Natural killer cell (primary cell): ENCODE measurements around the gene TRAPPC11. TPM values are rescaled to one million over a fixed set of nuclear protein-coding genes. Genes with fewer than 3 reads are reported as not detected.
A peak's percentile ranks its signal among the peaks of the same experiment; 100 is the strongest.

ENCODE experiments used
- ATAC-seq, 3 donors: fragments of 150-1000 bp in 2 of 3; fragments of 200-7000 bp in 1 of 3; cut with Tn5 transposase; 1 replicate in 1 of 3; 2 replicates in 2 of 3; pipeline ENCODE4 v1.10.0; 2021; ENCODE audit warnings: mild to moderate bottlenecking in 2 of 3, moderate library complexity in 2 of 3
- DNase-seq, 2 donors: peaks; one replicate each; pipeline versions ENCODE4 v3.0.0 to v3.0.0-alpha.2; 2013 to 2021; ENCODE audit warnings: mixed read lengths in 1 of 2
- H3K27ac ChIP-seq: one replicate; pipeline ENCODE4 v1.5.1; 2013; ENCODE audit warnings: mild to moderate bottlenecking, low read length
- H3K27me3 ChIP-seq: one replicate; pipeline ENCODE4 v1.6.1; 2013; ENCODE audit warnings: low read length; ENCODE audit not compliant: control insufficient read depth, insufficient read depth
- H3K36me3 ChIP-seq: one replicate; pipeline ENCODE4 v1.6.1; 2013; ENCODE audit warnings: low read length; ENCODE audit not compliant: control insufficient read depth, insufficient read depth
- H3K4me1 ChIP-seq: one replicate; pipeline ENCODE4 v1.6.1; 2013; ENCODE audit warnings: low read length; ENCODE audit not compliant: control insufficient read depth, insufficient read depth
- H3K4me3 ChIP-seq: one replicate; pipeline ENCODE4 v1.5.1; 2013; ENCODE audit warnings: low read length
- H3K9me3 ChIP-seq: one replicate; pipeline ENCODE4 v1.6.1; 2013; ENCODE audit warnings: low read length; ENCODE audit not compliant: control insufficient read depth, insufficient read depth
- H3K27ac Mint-ChIP-seq, 2 donors: one replicate each; pipeline ENCODE4 v1.8.0; 2022; ENCODE audit warnings: mild to moderate bottlenecking in 2 of 2, mixed read lengths in 2 of 2, moderate library complexity in 1 of 2
- H3K27me3 Mint-ChIP-seq, 2 donors: one replicate each; pipeline ENCODE4 v1.8.0; 2022; ENCODE audit warnings: low read depth in 2 of 2, mixed read lengths in 2 of 2
- H3K36me3 Mint-ChIP-seq: one replicate; pipeline ENCODE4 v1.8.0; 2022; ENCODE audit warnings: mixed read lengths
- H3K4me1 Mint-ChIP-seq, 2 donors: one replicate each; pipeline ENCODE4 v1.8.0; 2022; ENCODE audit warnings: mixed read lengths in 2 of 2
- H3K4me3 Mint-ChIP-seq: one replicate; pipeline ENCODE4 v1.8.0; 2022; ENCODE audit warnings: mild to moderate bottlenecking, moderate library complexity, mixed read lengths
- H3K9me3 Mint-ChIP-seq, 2 donors: one replicate each; pipeline ENCODE4 v1.8.0; 2022; ENCODE audit warnings: mixed read lengths in 2 of 2
- WGBS: methylation state at CpG from one replicate; pipeline ENCODE4 v1.1.7; 2013; ENCODE audit warnings: missing lambda C conversion rate; ENCODE audit not compliant: insufficient coverage; 5-methylcytosine and 5-hydroxymethylcytosine counted together
- intact Hi-C: fragments of 100-400 bp; cut with micrococcal nuclease; formaldehyde crosslinking; loops from one replicate; pipeline ENCODE4 v1.14.2; 2022
- total RNA-seq, 4 donors: library from RNA; stranded (reverse); fragments of 120-200 nt in 1 of 4; gene quantifications; one replicate each; pipeline versions ENCODE4 v1.2.3 to v1.2.4, GENCODE V29; 2013 to 2022
- TF ChIP-seq, protein P1 (sequence below): fragments of 200-600 bp; IDR thresholded peaks from one replicate; pipeline ENCODE4 v1.8.0; 2022; ENCODE audit warnings: antibody characterized with exemption

TRAPPC11 gene
- 10 to 100 TPM; 33.4 to 41.7 (median 36.8) TPM for total RNA-seq
- 74.5 TPM for total RNA-seq (2013)

DNA sequence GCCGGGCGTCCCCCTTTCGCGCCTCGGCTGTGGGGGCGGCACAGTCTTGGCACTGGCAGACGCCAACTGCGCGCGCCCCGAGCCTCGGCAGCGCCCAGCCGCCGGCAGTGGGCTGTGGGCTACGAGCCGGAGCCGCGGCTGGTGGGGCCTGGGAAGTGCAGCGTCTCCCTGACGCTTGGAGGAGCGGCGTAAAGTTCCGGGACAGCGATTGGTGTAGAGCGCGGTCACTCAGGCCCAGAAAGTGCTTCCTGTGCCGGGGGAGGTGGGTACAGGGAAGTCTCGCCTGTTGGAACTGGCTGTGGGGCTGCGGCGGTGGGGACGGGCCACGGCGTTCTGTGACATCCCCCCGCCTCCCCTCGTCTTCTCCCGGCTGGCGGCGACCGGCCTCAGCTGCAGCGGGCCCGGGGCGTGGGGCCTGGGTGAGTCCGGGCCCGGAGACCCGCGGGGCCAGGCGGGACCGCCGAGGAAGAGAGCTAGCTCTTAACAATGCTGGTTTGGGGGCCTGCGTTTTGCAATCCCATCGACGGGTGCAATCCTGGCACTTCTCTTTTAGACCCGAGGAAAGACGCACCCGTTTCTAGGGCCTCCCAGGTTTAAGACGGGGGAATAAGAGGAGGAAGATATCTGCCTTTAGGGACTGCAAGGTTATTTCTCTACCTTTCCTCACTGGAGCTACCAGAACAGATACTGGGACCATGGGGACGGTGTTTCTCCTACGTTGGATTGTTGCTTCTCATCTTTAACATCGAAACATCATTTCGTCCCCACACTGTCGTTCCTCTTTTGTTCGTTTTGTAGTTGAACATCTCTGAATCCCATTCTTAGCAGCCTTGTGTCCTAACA is at the start of gene TRAPPC11, which contains the start of gene RWDD4:
TSS of gene TRAPPC11 (plus strand) at position 265 of the 843 bp plus-strand sequence. CDS start 4,575 bp downstream, outside the sequence.
TSS of gene RWDD4 (minus strand) at position 157 of the 843 bp plus-strand sequence. CDS start 233 bp downstream, outside the sequence.
- peak within 1 kb of the TSS; percentile 87 for H3K4me3 Mint-ChIP-seq
- no peaks in the 10 kb centered on the region for H3K9me3 Mint-ChIP-seq
- Histone ChIP-seq H3K9me3 (no peaks in the 10 kb centered on the region), H3K27ac (peak within 1 kb of the TSS; percentile 85), H3K4me1 (peaks cover 15% of the 10 kb centered on the region), H3K27me3 (no peaks in the 10 kb centered on the region), H3K4me3 (peak within 1 kb of the TSS; percentile 63), H3K36me3 (peaks cover 6% of the 10 kb centered on the region)
- whole genome bisulfite sequencing: under 1% methylated on average over 56 of the region's 63 CpGs
- peaks cover 34 to 37% of the 10 kb centered on the region in 2 donors for H3K4me1 Mint-ChIP-seq
- ATAC-seq (peak; percentile 95 to 99 (median 96)), DNase-seq (peak; percentile 95 to 98)
- H3K36me3 Mint-ChIP-seq: no peaks in the 10 kb centered on the region
- H3K27ac Mint-ChIP-seq: peak within 1 kb of the TSS; percentile 88 to 89
- H3K27me3 Mint-ChIP-seq: no peaks in the 10 kb centered on the region
- TF ChIP-seq, protein P1, sequence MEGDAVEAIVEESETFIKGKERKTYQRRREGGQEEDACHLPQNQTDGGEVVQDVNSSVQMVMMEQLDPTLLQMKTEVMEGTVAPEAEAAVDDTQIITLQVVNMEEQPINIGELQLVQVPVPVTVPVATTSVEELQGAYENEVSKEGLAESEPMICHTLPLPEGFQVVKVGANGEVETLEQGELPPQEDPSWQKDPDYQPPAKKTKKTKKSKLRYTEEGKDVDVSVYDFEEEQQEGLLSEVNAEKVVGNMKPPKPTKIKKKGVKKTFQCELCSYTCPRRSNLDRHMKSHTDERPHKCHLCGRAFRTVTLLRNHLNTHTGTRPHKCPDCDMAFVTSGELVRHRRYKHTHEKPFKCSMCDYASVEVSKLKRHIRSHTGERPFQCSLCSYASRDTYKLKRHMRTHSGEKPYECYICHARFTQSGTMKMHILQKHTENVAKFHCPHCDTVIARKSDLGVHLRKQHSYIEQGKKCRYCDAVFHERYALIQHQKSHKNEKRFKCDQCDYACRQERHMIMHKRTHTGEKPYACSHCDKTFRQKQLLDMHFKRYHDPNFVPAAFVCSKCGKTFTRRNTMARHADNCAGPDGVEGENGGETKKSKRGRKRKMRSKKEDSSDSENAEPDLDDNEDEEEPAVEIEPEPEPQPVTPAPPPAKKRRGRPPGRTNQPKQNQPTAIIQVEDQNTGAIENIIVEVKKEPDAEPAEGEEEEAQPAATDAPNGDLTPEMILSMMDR: no peak
- intact Hi-C loops: loop anchor here (1.0 kb wide), 2 partner anchors 153 to 215 kb away; partner anchors contain the start of gene CDKN2AIP

DNA sequence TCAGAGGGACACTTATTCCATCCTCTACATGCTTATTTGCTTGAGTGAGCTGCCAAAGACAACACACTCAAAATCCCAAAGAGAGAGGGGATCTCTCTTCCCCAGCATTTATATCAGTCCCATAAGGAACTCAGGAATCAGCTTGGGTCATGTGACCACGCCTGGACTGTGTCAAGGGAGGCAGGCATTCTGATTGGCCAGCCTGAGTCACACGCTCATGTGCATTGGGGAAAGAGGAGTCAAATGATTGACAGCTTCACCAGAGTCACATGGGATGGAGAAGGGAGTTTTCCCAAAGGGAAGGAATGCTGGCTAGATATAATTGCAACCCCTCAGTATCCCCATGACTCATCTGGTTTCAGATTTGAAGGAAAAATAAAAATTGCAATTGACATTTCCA is 49.1 kb upstream of the TRAPPC11 start:
- Mint-ChIP-seq H3K9me3 (no peaks in the 10 kb centered on the region), H3K27ac (no peak overlapping the region), H3K36me3 (no peaks in the 10 kb centered on the region), H3K27me3 (peaks cover under 1 to 4% of the 10 kb centered on the region in 2 donors), H3K4me3 (no peak overlapping the region), H3K4me1 (no peaks in the 10 kb centered on the region)
- WGBS: 83% methylated on average over 2 of the region's 2 CpGs
- H3K9me3 ChIP-seq: no peaks in the 10 kb centered on the region
- intact Hi-C loops: no loop called here
- DNase-seq (no peak), ATAC-seq (no peak)
- H3K27me3 ChIP-seq: no peaks in the 10 kb centered on the region
- no peak overlapping the region for H3K4me3 ChIP-seq
- no peaks in the 10 kb centered on the region for H3K4me1 ChIP-seq
- H3K36me3 ChIP-seq: no peaks in the 10 kb centered on the region
- TF ChIP-seq, protein P1: no peak
- no peak overlapping the region for H3K27ac ChIP-seq

DNA sequence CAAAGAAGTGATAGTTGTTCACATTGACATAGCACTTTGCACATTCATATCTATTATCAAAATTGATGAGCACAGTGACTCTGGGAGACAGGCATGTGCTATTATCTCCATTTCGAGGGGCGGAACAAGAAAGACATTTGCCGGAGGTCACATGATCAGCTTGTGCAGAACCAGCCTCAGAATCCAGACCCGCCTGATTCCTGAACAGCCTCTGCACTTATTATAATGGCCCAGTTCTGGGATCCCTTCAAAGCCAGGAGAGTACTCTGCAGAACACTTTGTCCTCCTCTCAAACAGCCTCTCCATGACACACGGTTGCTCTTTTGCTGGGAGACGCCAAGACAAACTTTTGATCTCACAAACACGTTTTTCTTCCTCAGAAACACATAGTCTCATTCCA is 48.5 kb upstream of the TRAPPC11 start:
- no peaks in the 10 kb centered on the region for H3K27me3 ChIP-seq
- 90% methylated on average over 7 of the region's 7 CpGs for WGBS
- H3K9me3 ChIP-seq: no peaks in the 10 kb centered on the region
- Mint-ChIP-seq H3K27me3 (peaks cover 4 to 7% of the 10 kb centered on the region in 2 donors), H3K36me3 (no peaks in the 10 kb centered on the region), H3K4me1 (no peaks in the 10 kb centered on the region), H3K4me3 (no peak overlapping the region), H3K9me3 (no peaks in the 10 kb centered on the region), H3K27ac (no peak overlapping the region)
- DNase-seq (no peak), ATAC-seq (no peak)
- H3K4me1 ChIP-seq: no peaks in the 10 kb centered on the region
- no peaks in the 10 kb centered on the region for H3K36me3 ChIP-seq
- intact Hi-C loops: no loop called here
- H3K27ac ChIP-seq: no peak overlapping the region
- TF ChIP-seq, protein P1: no peak
- no peak overlapping the region for H3K4me3 ChIP-seq
